Testis (tissue), 2 donors: ENCODE data around the gene LYRM7.

ENCODE experiments used
- CTCF ChIP-seq, 3 experiments: fragments of 450-650 bp in 2 of 3; fragments of 200-600 bp in 1 of 3; sonication (generic) in 1 of 3; IDR thresholded peaks; one replicate each; pipeline ENCODE4 v1.5.1; 2016 to 2019; ENCODE audit warnings: antibody characterized with exemption in 3 of 3, mild to moderate bottlenecking in 2 of 3, moderate library complexity in 1 of 3
- POLR2A ChIP-seq: fragments of 450-650 bp; IDR thresholded peaks from one replicate; pipeline ENCODE4 v1.6.1; 2017; ENCODE audit warnings: antibody characterized with exemption, mild to moderate bottlenecking, moderate library complexity

GRCh38 chr5:131211669-131212068 lies 40.9 kb downstream of the LYRM7 start:
- no peak for TF ChIP-seq CTCF (IDR thresholded peaks at IDR 0.05)
- no peak for TF ChIP-seq POLR2A
